Psoas muscle (tissue), 8 donors: ENCODE measurements around the gene AJAP1. TPM values are rescaled to one million over a fixed set of nuclear protein-coding genes. Genes with fewer than 3 reads are reported as not detected.

ENCODE experiments used
- ATAC-seq, 4 donors: fragments of 200-7000 bp; cut with Tn5 transposase; one replicate each; pipeline ENCODE4 v1.9.1; 2020; ENCODE audit warnings: moderate library complexity in 3 of 4, mild to moderate bottlenecking in 2 of 4
- DNase-seq, 2 donors: peaks; one replicate each; pipeline ENCODE4 v3.0.0-alpha.2; 2020
- H3K27ac ChIP-seq: fragments of 200-600 bp; one replicate; pipeline ENCODE4 v1.8.0; 2022
- H3K27me3 ChIP-seq, 3 donors: fragments of 200-600 bp in 1 of 3; one replicate each; pipeline versions ENCODE4 v1.6.1 to v1.8.0; 2013 to 2022; ENCODE audit warnings: low read length in 2 of 3, mild to moderate bottlenecking in 2 of 3, moderate library complexity in 1 of 3; ENCODE audit not compliant: insufficient read depth in 3 of 3
- H3K36me3 ChIP-seq, 2 donors: fragments of 200-600 bp in 1 of 2; one replicate each; pipeline versions ENCODE4 v1.6.1 to v1.8.0; 2013 to 2022; ENCODE audit warnings: low read depth in 1 of 2, mild to moderate bottlenecking in 1 of 2, moderate library complexity in 1 of 2; ENCODE audit not compliant: insufficient read depth in 1 of 2
- H3K4me1 ChIP-seq: fragments of 200-600 bp; one replicate; pipeline ENCODE4 v1.8.0; 2022
- H3K4me3 ChIP-seq: fragments of 200-600 bp; one replicate; pipeline ENCODE4 v1.8.0; 2022; ENCODE audit warnings: mild to moderate bottlenecking
- H3K9me3 ChIP-seq: fragments of 200-600 bp; one replicate; pipeline ENCODE4 v1.8.0; 2022
- CTCF ChIP-seq: fragments of 200-600 bp; IDR thresholded peaks from one replicate; pipeline ENCODE4 v1.8.0; 2022; ENCODE audit warnings: antibody characterized with exemption
- WGBS, 3 donors: extraction: QIAGEN DNeasy Blood & Tissue Kit; methylation state at CpG; one replicate each; pipeline versions ENCODE4 v1.1.6 to v1.1.7; 2013; 5-methylcytosine and 5-hydroxymethylcytosine counted together
- intact Hi-C, 2 donors: fragments of 100-400 bp; cut with DNase I; formaldehyde crosslinking; loops; one replicate each; pipeline versions ENCODE4 v1.11.0 to v1.14.2; 2022
- polyA plus RNA-seq, 3 donors: library from polyadenylated mRNA; stranded (reverse); fragments of 200-250 nt; gene quantifications; one replicate each; pipeline ENCODE4 v1.2.3, GENCODE V29; 2013
- total RNA-seq, 4 donors: library from RNA; stranded (reverse); fragmentation: NEBNext Ultra II Directional in 2 of 4; extraction: Animal tissue kit (Norgen Biotek cat#: 25700) in 2 of 4; gene quantifications; one replicate each; pipeline versions ENCODE4 v1.2.1 to v1.2.4, GENCODE V29; 2021 to 2023
- donor health status: healthy with polysubstance abuse.
- donor health status: DM: no; HTN: no; CAD: no; lungs with moderate emphysema.
- donor health status: Bipolar disorder and iron deficiency.
- donor health status: healthy.
- donor health status: DM: yes; HTN: yes; CAD: no.
- donor health status: DM: no; HTN: no; CAD: no.
- donor health status: DM: no; HTN: no; CAD: no.
- donor health status: DM: yes; HTN: yes; CAD: no.

AJAP1 gene
- total and polyA plus RNA-seq, 7 donors = under 0.01 to 1.4 (median 0.07) TPM

- intact Hi-C loops = no loop called here
- no peaks in the 10 kb centered on the region for H3K36me3 ChIP-seq
- H3K4me3 ChIP-seq = no peak overlapping the region
- no peaks in the 10 kb centered on the region for H3K4me1 ChIP-seq
- H3K9me3 ChIP-seq = no peaks in the 10 kb centered on the region
- no peak for TF ChIP-seq CTCF
- DNase-seq = peak in 1 of 2 donors; percentile 33
- ATAC-seq = no peak
- H3K27me3 ChIP-seq = peaks cover 0 to 10% (median 7%) of the 10 kb centered on the region in 3 donors
- H3K27ac ChIP-seq = no peak overlapping the region
- WGBS, 3 donors = 43 to 53% (median 51%) methylated on average over 34 of the region's 34 CpGs
Observed at GRCh38 chr1:4637616-4638344, 16.6 kb upstream of the AJAP1 start.

GRCh38 chr1:4638345-4638729 is 16.1 kb upstream of the AJAP1 start:
- ATAC-seq (no peak), DNase-seq (peak in 1 of 2 donors; percentile 42)
- Histone ChIP-seq H3K27ac (no peak overlapping the region), H3K36me3 (no peaks in the 10 kb centered on the region), H3K4me3 (no peak overlapping the region), H3K9me3 (no peaks in the 10 kb centered on the region), H3K27me3 (peaks cover 0 to 10% (median 7%) of the 10 kb centered on the region in 3 donors), H3K4me1 (no peaks in the 10 kb centered on the region)
- 38 to 46% (median 42%) methylated on average over 12 of the region's 12 CpGs for WGBS, 3 donors
- intact Hi-C loops = no loop called here
- TF ChIP-seq CTCF = no peak

DNA sequence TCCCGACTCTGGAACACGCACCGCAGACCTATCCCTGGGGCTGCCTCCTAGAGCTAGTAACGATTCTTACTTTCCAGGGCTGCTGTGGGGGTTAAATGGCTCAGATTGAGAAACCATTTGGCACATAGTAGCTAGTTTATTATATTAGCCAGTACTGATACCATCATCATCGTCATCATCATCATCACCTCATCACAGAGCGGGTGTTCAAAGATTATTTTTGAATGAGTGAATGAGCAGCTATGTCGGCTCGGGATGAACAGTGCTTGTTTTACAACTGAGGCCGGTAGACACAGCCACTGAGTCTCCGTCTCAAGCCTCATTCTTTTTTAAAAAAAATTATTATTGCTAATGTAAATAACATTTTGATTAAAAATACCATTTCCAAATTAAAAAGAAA is 13.5 kb upstream of the AJAP1 start:
- ATAC-seq (no peak), DNase-seq (no peak)
- H3K9me3 ChIP-seq = no peaks in the 10 kb centered on the region
- H3K4me3 ChIP-seq = no peak overlapping the region
- no peaks in the 10 kb centered on the region for H3K4me1 ChIP-seq
- intact Hi-C loops = no loop called here
- no peak for TF ChIP-seq CTCF
- H3K36me3 ChIP-seq = no peaks in the 10 kb centered on the region
- WGBS, 3 donors = 73 to 77% (median 75%) methylated on average over 10 of the region's 10 CpGs
- H3K27ac ChIP-seq = no peak overlapping the region
- H3K27me3 ChIP-seq = peaks cover 0 to 10% (median 7%) of the 10 kb centered on the region in 3 donors

DNA sequence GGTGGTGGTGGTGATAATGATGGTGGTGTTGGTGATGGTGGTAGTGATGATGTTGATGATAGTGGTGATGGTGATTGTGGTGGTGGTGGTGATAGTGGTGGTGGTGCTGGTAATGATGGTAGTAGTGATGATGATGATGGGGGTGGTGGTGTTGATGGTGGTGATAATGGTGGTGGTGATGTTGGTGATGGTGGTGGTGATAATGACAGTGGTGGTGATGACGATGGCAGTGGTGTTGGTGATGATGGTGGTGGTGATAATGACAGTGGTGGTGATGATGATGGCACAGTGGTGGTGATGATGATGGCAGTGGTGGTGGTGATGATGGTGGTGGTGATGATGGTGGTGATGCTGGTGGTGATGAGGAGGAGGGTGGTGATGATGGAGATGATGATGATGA is 7.0 kb upstream of the AJAP1 start:
- no peak for TF ChIP-seq CTCF
- Histone ChIP-seq H3K9me3 (no peaks in the 10 kb centered on the region), H3K4me3 (no peak overlapping the region), H3K4me1 (no peaks in the 10 kb centered on the region), H3K27me3 (peaks cover 0 to 25% (median 10%) of the 10 kb centered on the region in 3 donors), H3K27ac (no peak overlapping the region), H3K36me3 (no peaks in the 10 kb centered on the region)
- no peak for ATAC-seq
- DNase-seq = no peak
- intact Hi-C loops = no loop called here
- WGBS, 3 donors = 81 to 91% (median 90%) methylated on average over 1 of the region's 1 CpG

DNA sequence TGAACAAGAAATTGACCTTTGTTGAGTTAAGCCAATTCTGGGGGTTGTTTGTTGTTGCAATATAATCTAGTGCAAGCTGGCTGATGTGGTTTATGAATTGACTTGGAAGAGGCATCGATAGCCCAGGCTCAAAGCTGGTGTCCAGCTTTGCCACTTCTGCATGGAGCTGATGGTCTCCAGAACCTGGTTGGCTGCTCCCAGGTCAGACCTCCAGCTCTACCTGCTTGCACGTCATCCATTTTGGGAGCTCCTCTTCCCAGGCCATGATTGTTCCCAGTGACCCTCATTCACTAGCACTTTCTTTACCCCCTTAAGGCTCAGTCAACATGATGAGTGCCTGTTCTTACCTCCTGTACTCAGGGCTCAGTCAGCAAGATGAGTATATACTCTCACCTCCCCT is 5.8 kb upstream of the AJAP1 start:
- intact Hi-C loops = no loop called here
- H3K27me3 ChIP-seq = peaks cover 0 to 37% (median 16%) of the 10 kb centered on the region in 3 donors

More for the DNA sequence above, 5.8 kb upstream of the AJAP1 start:
- no peak overlapping the region for H3K27ac ChIP-seq
- H3K36me3 ChIP-seq = no peaks in the 10 kb centered on the region
- 96 to 98% (median 97%) methylated on average over 2 of the region's 2 CpGs for WGBS, 3 donors
- DNase-seq = no peak
- H3K4me3 ChIP-seq = no peak overlapping the region
- TF ChIP-seq CTCF = no peak
- ATAC-seq = no peak
- no peaks in the 10 kb centered on the region for H3K9me3 ChIP-seq
- H3K4me1 ChIP-seq = no peaks in the 10 kb centered on the region
